Type B pancreatic cell (in vitro differentiated cells): ENCODE data around the gene THRB. TPM values are rescaled to one million over a fixed set of nuclear protein-coding genes. Genes with fewer than 3 reads are reported as not detected.

Experiments
- DNase-seq: peaks from one replicate; pipeline ENCODE4 v3.0.0; 2021; ENCODE audit warnings: mixed read lengths; ENCODE audit not compliant: unreplicated experiment; ENCODE audit errors: extremely low spot score
- H3K27ac Mint-ChIP-seq: 2 replicates; pipeline ENCODE4 v1.8.0; 2021; ENCODE audit warnings: mild to moderate bottlenecking, mixed read lengths
- H3K27me3 Mint-ChIP-seq: 2 replicates; pipeline ENCODE4 v1.8.0; 2021; ENCODE audit warnings: mixed read lengths
- H3K36me3 Mint-ChIP-seq: 2 replicates; pipeline ENCODE4 v1.8.0; 2021; ENCODE audit warnings: mixed read lengths
- H3K4me1 Mint-ChIP-seq: one replicate; pipeline ENCODE4 v1.8.0; 2021; ENCODE audit warnings: mixed read lengths; ENCODE audit not compliant: unreplicated experiment
- H3K4me3 Mint-ChIP-seq: 2 replicates; pipeline ENCODE4 v1.8.0; 2021; ENCODE audit warnings: mild to moderate bottlenecking, mixed read lengths
- H3K9me3 Mint-ChIP-seq: 2 replicates; pipeline ENCODE4 v1.8.0; 2021; ENCODE audit warnings: mixed read lengths
- total RNA-seq: library from RNA; stranded (reverse); gene quantifications from 2 replicates; pipeline ENCODE4 v1.2.1, GENCODE V29; 2021; ENCODE audit warnings: low replicate concordance
- TF ChIP-seq, protein P1 (sequence below): fragments of 200-600 bp; sonication (generic); conservative IDR thresholded peaks from 2 replicates; pipeline ENCODE4 v1.5.0; 2021; ENCODE audit warnings: antibody characterized with exemption, mild to moderate bottlenecking

Gene THRB
- total RNA-seq, 1 donor from 2014 or later: 15.6 TPM

DNA sequence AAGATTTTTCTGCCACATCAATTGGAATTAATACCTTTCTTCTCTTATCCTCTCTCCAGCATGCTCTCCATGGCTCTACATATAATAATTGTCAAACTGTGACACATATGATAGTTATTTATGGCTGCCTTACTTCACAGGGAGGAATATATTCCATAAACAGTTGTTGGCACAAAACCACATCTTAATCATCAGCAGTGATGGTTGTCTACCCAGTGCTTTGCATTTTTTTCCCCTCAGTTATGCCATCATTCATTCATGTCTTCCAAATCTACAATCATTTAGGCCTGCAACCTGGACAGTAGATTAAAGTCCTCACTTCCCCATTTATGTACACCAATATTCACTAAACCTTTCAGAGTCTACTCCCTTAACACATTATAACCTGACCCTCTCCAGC lies 107.7 kb downstream of the THRB start:
- no peaks in the 10 kb centered on the region for H3K36me3 Mint-ChIP-seq
- H3K4me3 Mint-ChIP-seq: no peak overlapping the region

DNA sequence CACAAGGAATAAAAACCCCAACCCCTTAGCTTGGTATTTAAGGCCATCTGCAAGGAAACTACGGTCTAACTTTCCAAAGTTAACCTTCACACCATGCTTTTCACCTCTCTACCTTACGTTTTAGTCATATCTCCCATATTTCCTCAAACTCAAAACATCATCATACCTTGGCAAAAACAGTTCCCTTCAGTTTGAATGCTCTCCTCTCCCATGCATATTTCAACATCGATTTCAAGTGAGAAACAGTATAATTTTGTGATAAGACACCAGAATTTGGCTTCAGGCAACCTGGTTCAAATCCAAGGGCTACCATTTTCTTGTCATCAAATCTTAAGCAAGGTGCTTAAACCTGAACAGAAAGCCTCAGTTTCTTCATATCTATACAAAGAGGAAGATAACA lies 108.2 kb downstream of the THRB start:
- Mint-ChIP-seq H3K27me3 (no peaks in the 10 kb centered on the region), H3K4me1 (no peaks in the 10 kb centered on the region), H3K27ac (no peak overlapping the region), H3K9me3 (no peaks in the 10 kb centered on the region), H3K36me3 (no peaks in the 10 kb centered on the region), H3K4me3 (no peak overlapping the region)
- no peak for DNase-seq
- TF ChIP-seq, protein P1, sequence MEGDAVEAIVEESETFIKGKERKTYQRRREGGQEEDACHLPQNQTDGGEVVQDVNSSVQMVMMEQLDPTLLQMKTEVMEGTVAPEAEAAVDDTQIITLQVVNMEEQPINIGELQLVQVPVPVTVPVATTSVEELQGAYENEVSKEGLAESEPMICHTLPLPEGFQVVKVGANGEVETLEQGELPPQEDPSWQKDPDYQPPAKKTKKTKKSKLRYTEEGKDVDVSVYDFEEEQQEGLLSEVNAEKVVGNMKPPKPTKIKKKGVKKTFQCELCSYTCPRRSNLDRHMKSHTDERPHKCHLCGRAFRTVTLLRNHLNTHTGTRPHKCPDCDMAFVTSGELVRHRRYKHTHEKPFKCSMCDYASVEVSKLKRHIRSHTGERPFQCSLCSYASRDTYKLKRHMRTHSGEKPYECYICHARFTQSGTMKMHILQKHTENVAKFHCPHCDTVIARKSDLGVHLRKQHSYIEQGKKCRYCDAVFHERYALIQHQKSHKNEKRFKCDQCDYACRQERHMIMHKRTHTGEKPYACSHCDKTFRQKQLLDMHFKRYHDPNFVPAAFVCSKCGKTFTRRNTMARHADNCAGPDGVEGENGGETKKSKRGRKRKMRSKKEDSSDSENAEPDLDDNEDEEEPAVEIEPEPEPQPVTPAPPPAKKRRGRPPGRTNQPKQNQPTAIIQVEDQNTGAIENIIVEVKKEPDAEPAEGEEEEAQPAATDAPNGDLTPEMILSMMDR: no peak

More for the DNA sequence above, 107.7 kb downstream of the THRB start:
- TF ChIP-seq, protein P1: no peak
- no peaks in the 10 kb centered on the region for H3K9me3 Mint-ChIP-seq
- H3K4me1 Mint-ChIP-seq: no peaks in the 10 kb centered on the region
- H3K27me3 Mint-ChIP-seq: no peaks in the 10 kb centered on the region
- no peak overlapping the region for H3K27ac Mint-ChIP-seq
- no peak for DNase-seq

DNA sequence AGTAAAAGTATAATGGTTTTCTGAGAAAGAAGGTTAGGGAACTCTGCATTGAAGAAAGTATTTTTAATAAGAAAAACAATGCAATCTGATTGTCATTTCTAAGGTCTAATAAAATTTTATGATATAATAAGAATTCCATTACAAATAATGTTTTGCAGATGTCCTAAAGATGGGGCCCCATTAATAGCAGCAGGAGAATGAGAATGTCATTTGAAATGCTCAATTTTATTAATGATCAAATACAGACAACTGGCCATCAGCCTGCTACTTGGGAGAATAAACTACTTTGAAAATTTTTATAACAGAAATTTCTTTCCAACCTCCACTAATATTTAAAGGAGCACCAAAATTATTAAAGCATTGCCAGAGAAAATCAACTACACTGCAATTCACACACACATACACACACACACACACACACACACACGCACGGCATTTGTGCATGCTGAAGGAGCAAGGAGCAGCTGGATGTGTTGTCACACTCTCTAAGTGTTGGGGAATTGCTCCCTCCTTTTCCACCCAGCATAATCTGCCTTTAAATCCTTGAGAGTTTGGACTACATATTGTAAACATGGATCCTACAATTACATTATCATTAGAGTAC lies 109.5 kb downstream of the THRB start:
- no peaks in the 10 kb centered on the region for H3K27me3 Mint-ChIP-seq
- H3K9me3 Mint-ChIP-seq: no peaks in the 10 kb centered on the region
- no peak overlapping the region for H3K27ac Mint-ChIP-seq
- no peak overlapping the region for H3K4me3 Mint-ChIP-seq
- TF ChIP-seq, protein P1: no peak
- no peak for DNase-seq
- H3K36me3 Mint-ChIP-seq: no peaks in the 10 kb centered on the region
- peaks cover 4% of the 10 kb centered on the region for H3K4me1 Mint-ChIP-seq

DNA sequence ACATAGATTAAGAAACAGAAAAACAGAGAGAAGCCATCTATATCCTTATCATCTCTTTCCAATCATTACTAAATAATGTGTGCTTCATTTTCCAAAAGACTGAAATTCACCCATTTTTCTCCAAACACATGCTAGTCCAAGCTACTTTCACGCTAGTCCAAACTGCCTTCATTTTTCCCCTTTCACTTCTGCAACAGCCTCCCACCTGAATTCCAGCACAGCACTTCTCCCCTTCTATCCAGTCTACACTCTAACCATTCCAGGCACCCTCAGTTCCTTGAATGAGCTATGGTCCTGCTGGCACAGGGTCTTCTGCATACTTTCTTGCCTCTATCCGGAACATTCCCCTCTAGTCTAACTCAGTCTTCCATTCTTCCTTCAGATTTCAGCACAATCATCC lies 112.0 kb downstream of the THRB start:
- no peaks in the 10 kb centered on the region for H3K36me3 Mint-ChIP-seq
- H3K4me3 Mint-ChIP-seq: no peak overlapping the region
- TF ChIP-seq, protein P1: no peak
- no peaks in the 10 kb centered on the region for H3K9me3 Mint-ChIP-seq
- H3K27me3 Mint-ChIP-seq: no peaks in the 10 kb centered on the region
- H3K4me1 Mint-ChIP-seq: peaks cover 9% of the 10 kb centered on the region
- DNase-seq: no peak
- no peak overlapping the region for H3K27ac Mint-ChIP-seq

DNA sequence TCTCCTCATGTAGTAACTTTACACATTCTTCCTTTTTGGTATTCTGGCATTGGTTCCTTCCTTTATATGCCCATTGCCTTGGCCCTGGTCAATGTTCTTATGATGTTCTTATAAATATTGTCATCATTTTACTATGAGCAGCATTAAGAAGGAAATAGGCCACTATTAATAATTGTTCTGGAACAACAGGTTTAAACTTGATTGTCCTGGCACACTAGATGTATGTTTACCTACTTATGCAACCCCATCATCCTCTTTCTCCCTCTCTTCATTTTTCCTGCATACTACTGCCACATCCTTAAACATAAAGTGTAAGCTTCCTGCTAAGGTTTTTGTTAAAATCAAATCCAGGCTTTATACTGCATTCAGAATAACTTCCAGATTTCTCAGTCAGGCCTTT lies 114.7 kb downstream of the THRB start:
- no peak for DNase-seq
- H3K27ac Mint-ChIP-seq: no peak overlapping the region
- H3K4me1 Mint-ChIP-seq: peaks cover 9% of the 10 kb centered on the region
- TF ChIP-seq, protein P1: no peak
- H3K27me3 Mint-ChIP-seq: no peaks in the 10 kb centered on the region
- no peaks in the 10 kb centered on the region for H3K36me3 Mint-ChIP-seq
- no peak overlapping the region for H3K4me3 Mint-ChIP-seq
- H3K9me3 Mint-ChIP-seq: no peaks in the 10 kb centered on the region

DNA sequence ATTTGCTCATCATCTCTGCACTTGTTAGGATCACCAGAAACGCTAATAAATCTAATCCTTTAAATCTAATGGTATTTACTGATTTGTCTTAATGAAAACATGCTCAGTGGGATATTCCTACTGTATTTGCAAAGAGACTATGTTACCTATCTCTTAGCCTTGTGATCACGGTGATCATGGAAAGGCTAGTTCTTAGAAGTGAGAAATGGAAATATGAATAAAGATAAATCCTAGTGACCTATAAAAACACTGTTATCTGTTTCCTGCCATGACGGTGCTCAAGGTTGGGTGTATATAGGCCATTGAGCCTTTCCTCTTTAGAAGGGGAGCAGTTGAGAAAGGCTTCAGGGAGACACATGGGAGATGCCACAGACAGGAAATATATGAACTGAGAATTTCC lies 116.3 kb downstream of the THRB start:
- DNase-seq: no peak
- Mint-ChIP-seq H3K4me3 (no peak overlapping the region), H3K36me3 (no peaks in the 10 kb centered on the region), H3K27me3 (no peaks in the 10 kb centered on the region), H3K9me3 (no peaks in the 10 kb centered on the region), H3K4me1 (peaks cover 9% of the 10 kb centered on the region), H3K27ac (no peak overlapping the region)
- TF ChIP-seq, protein P1: no peak
